BLaER1 treated with 17β-estradiol and CSF1 and Interleukin-3, amounts not matched to agents 10 nM and 100 nM (cell line): ENCODE data around the gene FAM117B.

Experiments
- H3K27ac ChIP-seq, 11 experiments: shearing (Covaris generic); formaldehyde crosslinking; 2 replicates each; pipeline ENCODE4 v1.8.1; 2022
- H3K27me3 ChIP-seq, 11 experiments: shearing (Covaris generic); formaldehyde crosslinking; 2 replicates each; pipeline ENCODE4 v1.8.1; 2022
- H3K36me3 ChIP-seq, 11 experiments: shearing (Covaris generic); formaldehyde crosslinking; 2 replicates each; pipeline ENCODE4 v1.8.1; 2022
- H3K4me1 ChIP-seq, 10 experiments: shearing (Covaris generic); formaldehyde crosslinking; 2 replicates each; pipeline ENCODE4 v1.8.1; 2022
- H3K4me2 ChIP-seq, 11 experiments: shearing (Covaris generic); formaldehyde crosslinking; 2 replicates each; pipeline ENCODE4 v1.8.1; 2022
- H3K4me3 ChIP-seq, 10 experiments: shearing (Covaris generic); formaldehyde crosslinking; 2 replicates each; pipeline ENCODE4 v1.8.1; 2022
- H3K9ac ChIP-seq, 11 experiments: shearing (Covaris generic); formaldehyde crosslinking; 2 replicates each; pipeline ENCODE4 v1.8.1; 2022
- H3K9me3 ChIP-seq, 11 experiments: shearing (Covaris generic); formaldehyde crosslinking; replicated peaks in 1 of 11; 2 replicates each; pipeline ENCODE4 v1.8.1; 2022
- H4K20me1 ChIP-seq, 11 experiments: shearing (Covaris generic); formaldehyde crosslinking; 2 replicates each; pipeline ENCODE4 v1.8.1; 2022
- Cebpa-rat ChIP-seq, 11 experiments: shearing (Covaris generic); IDR thresholded peaks; 2 replicates each; pipeline ENCODE4 v1.8.1; 2022

Gene FAM117B

DNA sequence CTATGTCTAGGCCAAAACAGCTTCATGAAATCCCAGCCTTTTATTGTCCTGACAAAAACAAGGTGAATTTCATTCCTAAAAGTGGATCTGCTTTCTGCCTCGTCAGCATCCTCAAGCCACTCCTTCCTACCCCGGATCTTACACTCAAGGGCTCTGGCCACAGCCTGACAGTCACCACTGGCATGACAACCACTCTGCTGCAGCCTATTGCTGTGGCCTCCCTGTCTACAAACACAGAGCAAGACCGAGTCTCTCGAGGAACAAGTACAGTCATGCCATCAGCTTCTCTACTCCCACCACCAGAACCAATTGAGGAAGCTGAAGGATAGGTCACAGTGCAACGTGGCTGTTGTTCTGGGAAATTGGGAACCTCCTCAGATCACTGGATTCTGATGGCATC, 130.7 kb downstream of the FAM117B start:
- H3K4me3 ChIP-seq = no peak overlapping the region
- H4K20me1 ChIP-seq = no peaks in the 10 kb centered on the region
- H3K27me3 ChIP-seq = no peaks in the 10 kb centered on the region
- TF ChIP-seq Cebpa-rat (IDR thresholded peaks at IDR 0.05) = no peak
- no peak overlapping the region for H3K27ac ChIP-seq
- no peaks in the 10 kb centered on the region for H3K9me3 ChIP-seq
- peaks cover 10 to 28% (median 18%) of the 10 kb centered on the region in 10 experiments; a peak in 18 of 20 replicates for H3K4me1 ChIP-seq
- no peak overlapping the region for H3K9ac ChIP-seq
- H3K36me3 ChIP-seq = peaks cover 5 to 52% (median 27%) of the 10 kb centered on the region in 11 experiments; a peak in 19 of 22 replicates
- peak overlapping the region in 1 of 11 experiments; percentile 52; a peak in 2 of 22 replicates for H3K4me2 ChIP-seq

DNA sequence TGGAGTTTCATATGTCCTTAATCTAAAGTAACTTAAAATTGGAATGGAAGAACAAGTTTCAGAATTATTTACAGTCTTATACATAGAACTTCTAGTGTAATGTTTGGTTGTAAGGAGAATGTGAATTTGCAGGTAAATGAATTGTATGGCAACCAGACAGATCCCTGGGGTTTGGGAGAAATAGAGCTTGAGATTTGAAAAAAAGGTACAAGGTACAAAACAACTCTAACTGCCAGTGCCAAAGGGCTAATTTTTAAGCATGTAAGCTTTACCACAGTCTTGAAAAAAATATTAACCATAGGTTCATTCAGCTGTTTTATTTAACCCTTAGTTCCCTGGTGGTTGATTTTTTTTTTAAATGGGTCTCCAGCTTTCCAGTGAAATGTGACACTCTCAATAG, 133.5 kb downstream of the FAM117B start:
- Histone ChIP-seq H3K4me3 (no peak overlapping the region), H3K36me3 (peaks cover 5 to 55% (median 25%) of the 10 kb centered on the region in 11 experiments; a peak in 18 of 22 replicates), H3K4me1 (peaks cover 4 to 23% (median 7%) of the 10 kb centered on the region in 10 experiments; a peak in 17 of 20 replicates), H3K27ac (no peak overlapping the region), H4K20me1 (no peaks in the 10 kb centered on the region), H3K9me3 (no peaks in the 10 kb centered on the region), H3K9ac (no peak overlapping the region), H3K4me2 (no peak overlapping the region), H3K27me3 (no peaks in the 10 kb centered on the region)
- no peak for TF ChIP-seq Cebpa-rat (IDR thresholded peaks at IDR 0.05)

DNA sequence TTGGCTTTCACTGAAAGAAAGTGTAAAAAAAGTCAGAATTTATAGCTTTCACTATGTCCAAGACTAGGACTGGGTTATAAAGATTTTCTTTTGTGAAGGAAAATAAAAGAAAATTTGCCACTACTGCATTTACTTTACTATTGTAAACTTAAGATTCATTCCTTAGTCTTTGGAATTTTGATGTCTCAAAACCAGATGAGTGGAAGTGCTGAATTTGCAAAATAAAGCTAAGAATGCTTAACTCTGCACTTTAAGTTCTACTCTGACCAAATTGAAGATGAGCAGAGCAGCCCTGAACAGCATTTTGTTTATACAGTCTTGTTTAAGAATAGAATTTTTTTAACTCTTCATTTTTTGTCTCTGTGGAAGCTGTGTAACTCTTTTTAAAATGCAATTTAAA, 134.4 kb downstream of the FAM117B start:
- H3K4me3 ChIP-seq = no peak overlapping the region
- no peaks in the 10 kb centered on the region for H4K20me1 ChIP-seq
- H3K27ac ChIP-seq = no peak overlapping the region
- peaks cover 6 to 58% (median 33%) of the 10 kb centered on the region in 11 experiments; a peak in 20 of 22 replicates for H3K36me3 ChIP-seq
- H3K9ac ChIP-seq = no peak overlapping the region
- no peak overlapping the region for H3K4me2 ChIP-seq
- H3K9me3 ChIP-seq = no peaks in the 10 kb centered on the region
- peaks cover 0 to 13% (median 0%) of the 10 kb centered on the region in 10 experiments; a peak in 4 of 20 replicates for H3K4me1 ChIP-seq
- no peak for TF ChIP-seq Cebpa-rat (IDR thresholded peaks at IDR 0.05)
- no peaks in the 10 kb centered on the region for H3K27me3 ChIP-seq

DNA sequence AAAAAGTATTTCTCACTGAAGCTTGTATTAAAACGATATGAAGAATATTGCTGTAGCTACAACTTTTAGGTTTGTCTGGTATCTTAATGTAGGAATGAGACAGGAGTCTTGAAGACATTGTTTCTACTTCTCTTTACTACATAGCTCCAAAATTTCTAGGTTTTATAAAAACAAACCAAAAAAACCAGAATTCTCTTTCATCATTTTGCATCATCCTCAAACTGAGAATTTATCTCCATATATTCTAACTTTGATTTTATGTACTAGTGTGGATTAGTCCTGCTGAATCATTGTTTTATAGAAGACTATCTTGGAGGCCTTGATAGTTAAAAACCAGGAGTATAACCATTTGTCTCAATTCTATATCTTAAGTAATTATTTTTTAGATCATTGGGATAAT, 136.6 kb downstream of the FAM117B start:
- H3K36me3 ChIP-seq = peaks cover 0 to 56% (median 30%) of the 10 kb centered on the region in 11 experiments; a peak in 17 of 22 replicates
- H3K9ac ChIP-seq = no peak overlapping the region
- no peak overlapping the region for H3K4me2 ChIP-seq
- no peaks in the 10 kb centered on the region for H3K27me3 ChIP-seq
- TF ChIP-seq Cebpa-rat (IDR thresholded peaks at IDR 0.05) = no peak
- no peaks in the 10 kb centered on the region for H4K20me1 ChIP-seq
- H3K9me3 ChIP-seq = no peaks in the 10 kb centered on the region
- H3K27ac ChIP-seq = no peak overlapping the region
- peaks cover 0 to 6% (median 0%) of the 10 kb centered on the region in 10 experiments; a peak in 2 of 20 replicates for H3K4me1 ChIP-seq
- no peak overlapping the region for H3K4me3 ChIP-seq

DNA sequence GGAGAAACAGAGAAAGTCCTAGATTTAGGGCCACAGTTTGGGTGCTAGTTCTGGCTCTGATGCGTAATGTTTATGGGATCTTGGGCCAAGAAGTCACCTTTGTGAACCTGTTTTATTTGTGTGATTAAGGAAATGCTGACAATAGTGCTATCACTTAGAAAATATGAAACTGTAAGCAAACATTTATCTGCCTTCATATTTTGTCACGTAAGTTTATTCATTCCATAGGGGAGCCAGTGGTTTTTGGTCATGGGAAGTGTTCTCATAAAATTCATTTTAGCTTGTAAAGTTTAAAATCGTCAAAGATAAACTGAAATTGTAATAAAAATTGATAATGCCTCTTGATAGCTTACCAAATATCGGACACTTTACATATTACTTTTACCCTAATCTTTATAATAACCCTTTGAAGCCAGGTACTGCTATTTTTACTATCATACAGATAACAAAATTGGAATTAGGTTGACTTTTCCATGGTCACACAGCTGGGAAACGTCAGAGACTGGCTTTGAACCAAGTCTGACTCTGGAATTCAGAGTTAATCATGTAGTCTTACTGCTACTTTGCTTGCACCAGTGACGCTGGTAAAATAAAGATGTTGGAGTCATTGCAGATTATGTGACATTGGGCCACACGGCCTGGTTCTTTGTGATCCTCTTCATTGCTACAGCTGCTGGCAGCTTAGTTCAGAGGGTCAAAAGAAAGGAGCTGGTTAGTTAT, 137.1 kb downstream of the FAM117B start:
- no peak for TF ChIP-seq Cebpa-rat (IDR thresholded peaks at IDR 0.05)
- no peak overlapping the region for H3K9ac ChIP-seq

DNA sequence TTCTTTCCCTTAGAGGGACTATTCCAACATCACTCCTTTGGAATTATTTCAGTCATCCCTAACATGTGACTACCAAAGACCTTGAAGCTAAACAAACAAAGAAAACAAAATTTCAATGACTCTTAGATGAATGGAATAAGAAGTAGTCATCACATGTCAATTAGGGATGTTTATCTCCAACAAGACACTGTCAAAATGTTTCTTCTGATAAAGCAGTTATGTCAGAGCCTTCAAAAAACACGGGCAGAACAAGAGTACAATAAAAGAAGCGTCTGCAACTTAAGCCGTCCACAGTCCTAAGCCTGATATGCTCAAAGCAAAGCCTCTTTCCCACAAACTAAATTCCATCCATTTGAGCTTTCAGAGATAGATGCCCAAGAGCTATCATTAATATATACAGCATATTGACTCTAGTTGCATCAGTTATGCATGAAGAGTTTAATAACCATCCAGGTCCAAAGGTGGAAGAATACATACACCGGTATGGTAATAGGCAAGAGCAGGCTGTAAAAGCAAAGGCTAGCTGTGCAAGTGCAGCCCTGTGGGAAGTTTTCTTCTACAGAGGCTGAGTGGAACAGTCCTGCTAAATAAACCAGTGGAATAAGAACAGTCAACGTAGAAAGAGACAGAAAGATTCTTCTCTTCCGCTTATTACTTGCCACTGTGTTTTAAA, 138.7 kb downstream of the FAM117B start:
- Histone ChIP-seq H3K36me3 (peaks cover 5 to 64% (median 40%) of the 10 kb centered on the region in 11 experiments; a peak in 19 of 22 replicates), H3K4me1 (peaks cover 0 to 11% (median 0%) of the 10 kb centered on the region in 10 experiments; a peak in 3 of 20 replicates), H3K4me3 (no peak overlapping the region), H3K4me2 (no peak overlapping the region), H3K9me3 (no peaks in the 10 kb centered on the region), H3K9ac (no peak overlapping the region), H3K27ac (no peak overlapping the region), H3K27me3 (no peaks in the 10 kb centered on the region), H4K20me1 (no peaks in the 10 kb centered on the region)
- TF ChIP-seq Cebpa-rat (IDR thresholded peaks at IDR 0.05) = no peak

More for the DNA sequence above, 137.1 kb downstream of the FAM117B start:
- H3K9me3 ChIP-seq = no peaks in the 10 kb centered on the region
- no peak overlapping the region for H3K4me2 ChIP-seq
- H3K27me3 ChIP-seq = no peaks in the 10 kb centered on the region
- no peak overlapping the region for H3K27ac ChIP-seq
- H3K4me1 ChIP-seq = peaks cover 0 to 6% (median 0%) of the 10 kb centered on the region in 10 experiments; a peak in 2 of 20 replicates
- no peaks in the 10 kb centered on the region for H4K20me1 ChIP-seq
- H3K4me3 ChIP-seq = no peak overlapping the region
- peaks cover 0 to 60% (median 33%) of the 10 kb centered on the region in 11 experiments; a peak in 18 of 22 replicates for H3K36me3 ChIP-seq

DNA sequence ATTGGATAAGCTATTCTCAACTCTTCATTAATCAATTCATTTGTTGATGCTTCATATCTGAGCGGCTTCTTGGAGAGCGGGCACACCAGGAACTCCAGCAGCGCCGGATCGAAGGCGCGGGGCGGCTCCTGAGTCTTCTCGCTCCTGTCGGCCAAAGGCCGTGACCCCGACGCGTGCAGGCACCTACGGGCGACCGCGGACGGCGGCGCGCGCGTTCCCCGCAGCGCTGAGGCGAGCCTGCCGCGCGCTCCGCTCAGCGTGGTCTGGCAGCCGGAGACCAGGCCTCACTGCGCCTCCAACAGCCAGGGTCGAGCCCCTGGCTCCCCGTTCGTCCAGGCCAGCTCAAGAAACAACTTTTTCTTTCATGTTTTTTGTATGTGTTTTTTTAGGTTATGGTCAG, 139.3 kb downstream of the FAM117B start:
- H4K20me1 ChIP-seq = no peaks in the 10 kb centered on the region
- no peak overlapping the region for H3K4me3 ChIP-seq
- peaks cover 5 to 71% (median 40%) of the 10 kb centered on the region in 11 experiments; a peak in 19 of 22 replicates for H3K36me3 ChIP-seq
- no peak overlapping the region for H3K4me2 ChIP-seq
- no peak overlapping the region for H3K27ac ChIP-seq
- H3K9ac ChIP-seq = no peak overlapping the region
- H3K27me3 ChIP-seq = no peaks in the 10 kb centered on the region
- peaks cover 0 to 11% (median 0%) of the 10 kb centered on the region in 10 experiments; a peak in 3 of 20 replicates for H3K4me1 ChIP-seq
- TF ChIP-seq Cebpa-rat (IDR thresholded peaks at IDR 0.05) = no peak
- no peaks in the 10 kb centered on the region for H3K9me3 ChIP-seq

DNA sequence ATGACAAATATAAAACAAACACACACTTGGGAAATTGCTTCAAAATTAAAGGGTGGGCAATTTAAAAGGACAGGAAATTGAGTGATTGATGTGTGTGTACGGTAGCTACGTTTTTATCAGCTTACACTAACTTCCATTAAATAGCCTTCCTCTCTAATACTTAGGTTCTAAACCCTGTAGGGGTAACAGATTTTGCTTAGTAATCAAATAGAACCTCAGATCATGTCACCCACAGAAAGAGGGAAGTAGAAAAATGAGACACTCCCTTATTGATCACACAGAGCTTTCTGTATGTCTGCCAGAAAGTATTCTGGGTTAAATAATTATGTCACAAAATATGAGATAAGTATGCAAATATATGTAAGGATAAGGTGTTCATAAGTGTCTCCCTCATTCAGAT, 143.4 kb downstream of the FAM117B start:
- H3K36me3 ChIP-seq = peaks cover 5 to 88% (median 45%) of the 10 kb centered on the region in 11 experiments; a peak in 18 of 22 replicates
- no peak overlapping the region for H3K27ac ChIP-seq
- no peak overlapping the region for H3K4me3 ChIP-seq
- H3K9me3 ChIP-seq = no peaks in the 10 kb centered on the region
- H3K4me1 ChIP-seq = peaks cover 0 to 8% (median 0%) of the 10 kb centered on the region in 10 experiments; a peak in 3 of 20 replicates
- no peaks in the 10 kb centered on the region for H4K20me1 ChIP-seq
- H3K9ac ChIP-seq = no peak overlapping the region
- no peaks in the 10 kb centered on the region for H3K27me3 ChIP-seq
- H3K4me2 ChIP-seq = peak overlapping the region in 2 of 11 experiments; percentile 29 to 53; a peak in 2 of 22 replicates
- no peak for TF ChIP-seq Cebpa-rat (IDR thresholded peaks at IDR 0.05)

DNA sequence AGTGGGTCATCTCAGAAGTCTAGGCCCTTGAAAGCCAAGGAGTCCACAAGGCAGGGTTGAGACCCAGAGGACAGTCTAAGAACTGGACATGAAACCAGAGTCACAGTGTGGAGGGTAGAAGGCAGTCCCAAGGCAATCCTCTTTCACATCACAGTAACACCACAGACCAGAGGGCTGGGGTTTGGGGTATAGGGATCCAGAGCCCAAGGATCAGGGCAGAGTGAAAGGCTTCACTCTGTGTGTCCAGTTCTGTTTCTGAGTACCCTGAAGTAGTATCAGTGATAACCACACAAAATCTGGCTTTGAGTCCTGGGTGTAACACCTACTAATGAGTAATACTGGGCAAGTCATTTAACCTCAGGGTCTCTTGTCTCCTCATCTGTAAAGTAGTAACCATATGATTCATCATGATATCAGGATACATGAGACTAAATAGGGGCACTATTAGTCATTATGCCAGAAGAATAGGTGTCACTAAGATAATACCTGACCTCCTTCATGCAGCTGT, 145.8 kb downstream of the FAM117B start:
- Histone ChIP-seq H3K27ac (no peak overlapping the region), H3K36me3 (peaks cover 0 to 90% (median 47%) of the 10 kb centered on the region in 11 experiments; a peak in 14 of 22 replicates), H3K9ac (no peak overlapping the region), H3K4me1 (peaks cover 0 to 8% (median 0%) of the 10 kb centered on the region in 10 experiments; a peak in 3 of 20 replicates), H3K9me3 (no peaks in the 10 kb centered on the region), H4K20me1 (no peaks in the 10 kb centered on the region), H3K4me2 (no peak overlapping the region), H3K4me3 (no peak overlapping the region), H3K27me3 (no peaks in the 10 kb centered on the region)
- TF ChIP-seq Cebpa-rat (IDR thresholded peaks at IDR 0.05) = no peak
